Liver (tissue), 9 donors: Measurements from ENCODE around the gene MARCHF3. TPM values are rescaled to one million over a fixed set of nuclear protein-coding genes. Genes with fewer than 3 reads are reported as not detected.

Source experiments
- DNase-seq: peaks from one replicate; pipeline ENCODE4 v3.0.0-alpha.2; 2017; ENCODE audit warnings: low spot score
- H3K27ac ChIP-seq, 2 donors: one replicate each; pipeline ENCODE4 v1.7.0; 2013; ENCODE audit warnings: inconsistent platforms in 2 of 2, low read length in 2 of 2, control low read depth in 1 of 2, low read depth in 1 of 2, mild to moderate bottlenecking in 1 of 2
- H3K27me3 ChIP-seq, 4 donors: one replicate each; pipeline versions ENCODE4 v1.6.1 to v1.7.0; 2013; ENCODE audit warnings: low read length in 3 of 4, inconsistent platforms in 1 of 4, mild to moderate bottlenecking in 1 of 4, moderate library complexity in 1 of 4; ENCODE audit not compliant: control insufficient read depth in 4 of 4, insufficient read depth in 4 of 4
- H3K36me3 ChIP-seq, 4 donors: one replicate each; pipeline versions ENCODE4 v1.6.1 to v1.7.0; 2013; ENCODE audit warnings: low read length in 3 of 4, mild to moderate bottlenecking in 3 of 4, low read depth in 1 of 4, moderate library complexity in 1 of 4; ENCODE audit not compliant: control insufficient read depth in 4 of 4, insufficient read depth in 3 of 4
- H3K4me1 ChIP-seq, 4 donors: one replicate each; pipeline versions ENCODE4 v1.6.1 to v1.7.0; 2013; ENCODE audit warnings: low read length in 3 of 4, mild to moderate bottlenecking in 3 of 4, moderate library complexity in 1 of 4; ENCODE audit not compliant: control insufficient read depth in 4 of 4, insufficient read depth in 4 of 4
- H3K4me3 ChIP-seq, 3 donors: one replicate each; pipeline versions ENCODE4 v1.6.1 to v1.7.0; 2013; ENCODE audit warnings: low read length in 3 of 3, control low read depth in 1 of 3, low read depth in 1 of 3, mild to moderate bottlenecking in 1 of 3
- H3K9ac ChIP-seq, 2 donors: one replicate each; pipeline ENCODE4 v1.7.0; 2013; ENCODE audit warnings: low read length in 2 of 2, mild to moderate bottlenecking in 2 of 2, moderate library complexity in 2 of 2, control low read depth in 1 of 2, low read depth in 1 of 2
- H3K9me3 ChIP-seq, 4 donors: one replicate each; pipeline versions ENCODE4 v1.6.1 to v1.7.0; 2013; ENCODE audit warnings: low read length in 3 of 4; ENCODE audit not compliant: control insufficient read depth in 4 of 4
- ATF3 ChIP-seq: IDR thresholded peaks from 2 replicates; pipeline ENCODE4 v1.6.1; 2016; ENCODE audit warnings: antibody characterized with exemption
- CTCF ChIP-seq: fragments of 150-350 bp; IDR thresholded peaks from 2 replicates; pipeline ENCODE4 v1.5.1; 2017; ENCODE audit warnings: improper control_type of control experiment, low read depth, low read length; ENCODE audit not compliant: missing input control
- EGR1 ChIP-seq, 2 donors: IDR thresholded peaks; 2 replicates each; pipeline ENCODE4 v1.6.1; 2016 to 2018; ENCODE audit warnings: antibody characterized with exemption in 2 of 2, low read depth in 2 of 2
- FOXA1 ChIP-seq: IDR thresholded peaks from 2 replicates; pipeline ENCODE4 v1.6.1; 2016; ENCODE audit warnings: antibody characterized with exemption
- FOXA2 ChIP-seq: IDR thresholded peaks from 2 replicates; pipeline ENCODE4 v1.6.1; 2016; ENCODE audit warnings: antibody characterized with exemption
- GABPA ChIP-seq, 2 donors: IDR thresholded peaks in 1 of 2; conservative IDR thresholded peaks in 1 of 2; 2 replicates each; pipeline ENCODE4 v1.6.1; 2016; ENCODE audit warnings: antibody characterized with exemption in 2 of 2, mild to moderate bottlenecking in 1 of 2, moderate library complexity in 1 of 2
- HNF4A ChIP-seq, 2 donors: conservative IDR thresholded peaks; 2 replicates each; pipeline ENCODE4 v1.6.1; 2016; ENCODE audit warnings: antibody characterized with exemption in 2 of 2, mild to moderate bottlenecking in 2 of 2
- HNF4G ChIP-seq: IDR thresholded peaks from 2 replicates; pipeline ENCODE4 v1.6.1; 2016; ENCODE audit warnings: antibody characterized with exemption
- JUND ChIP-seq, 2 donors: IDR thresholded peaks; 2 replicates each; pipeline ENCODE4 v1.6.1; 2016; ENCODE audit warnings: antibody characterized with exemption in 2 of 2
- MAX ChIP-seq: IDR thresholded peaks from 2 replicates; pipeline ENCODE4 v1.6.1; 2016; ENCODE audit warnings: antibody characterized with exemption
- NR2F2 ChIP-seq: IDR thresholded peaks from 2 replicates; pipeline ENCODE4 v1.6.1; 2016; ENCODE audit warnings: antibody characterized with exemption
- RAD21 ChIP-seq, 2 donors: IDR thresholded peaks; 2 replicates each; pipeline ENCODE4 v1.6.1; 2016; ENCODE audit warnings: antibody characterized with exemption in 2 of 2, mild to moderate bottlenecking in 2 of 2
- REST ChIP-seq: IDR thresholded peaks from 2 replicates; pipeline ENCODE4 v1.6.1; 2016; ENCODE audit warnings: antibody characterized with exemption, mild to moderate bottlenecking
- RXRA ChIP-seq, 2 donors: IDR thresholded peaks; 2 replicates each; pipeline ENCODE4 v1.6.1; 2017 to 2018; ENCODE audit warnings: antibody characterized with exemption in 2 of 2, mild to moderate bottlenecking in 1 of 2
- SP1 ChIP-seq: IDR thresholded peaks from 2 replicates; pipeline ENCODE4 v1.6.1; 2018; ENCODE audit warnings: antibody characterized with exemption, mild to moderate bottlenecking
- TAF1 ChIP-seq: conservative IDR thresholded peaks from 2 replicates; pipeline ENCODE4 v1.6.1; 2016; ENCODE audit warnings: antibody characterized with exemption, mild to moderate bottlenecking
- YY1 ChIP-seq: IDR thresholded peaks from 2 replicates; pipeline ENCODE4 v1.6.1; 2016; ENCODE audit warnings: antibody characterized with exemption, mild to moderate bottlenecking
- ZBTB33 ChIP-seq: IDR thresholded peaks from 2 replicates; pipeline ENCODE4 v1.6.1; 2016; ENCODE audit warnings: antibody characterized with exemption
- WGBS: extraction: QIAGEN DNeasy Blood & Tissue Kit; methylation state at CpG from one replicate; pipeline ENCODE4 v1.1.7; 2013; 5-methylcytosine and 5-hydroxymethylcytosine counted together
- polyA plus RNA-seq, 2 donors: library from polyadenylated mRNA; stranded (reverse) in 1 of 2; unstranded in 1 of 2; fragments of 200-250 nt in 1 of 2; fragments of >200 nt in 1 of 2; fragmentation: Nextera tagmentation in 1 of 2; extraction: Ambion mirVana in 1 of 2; gene quantifications; one replicate each; pipeline versions ENCODE4 v1.2.1 to v1.2.3, GENCODE V29; 2013 to 2015
- total RNA-seq, 2 donors: library from RNA; depleted of rRNA; stranded (reverse); fragments of >200 nt; gene quantifications; one replicate each; pipeline ENCODE4 v1.2.3, GENCODE V29; 2014
- donor health status: healthy.
- donor health status: healthy.
- donor health status: healthy.
- donor health status: healthy.
- donor health status: healthy.

The MARCHF3 gene
- total and polyA plus RNA-seq, 4 donors: 0.93 to 51.0 (median 1.4) TPM

- Histone ChIP-seq H3K36me3 (no peaks in the 10 kb centered on the region), H3K27ac (no peak overlapping the region), H3K27me3 (no peaks in the 10 kb centered on the region), H3K4me3 (no peak overlapping the region), H3K9ac (no peak overlapping the region), H3K4me1 (no peaks in the 10 kb centered on the region), H3K9me3 (no peaks in the 10 kb centered on the region)
- WGBS: 89% methylated on average over 3 of the region's 3 CpGs
- TF ChIP-seq RAD21 (IDR thresholded peaks at IDR 0.05) (no peak), NR2F2 (no peak), CTCF (no peak), HNF4A (conservative IDR thresholded peaks at IDR 0.05) (no peak), RXRA (IDR thresholded peaks at IDR 0.05) (no peak), YY1 (no peak), SP1 (no peak), ZBTB33 (no peak), REST (no peak), TAF1 (no peak), FOXA2 (no peak), ATF3 (no peak), FOXA1 (no peak), MAX (no peak), JUND (IDR thresholded peaks at IDR 0.05) (no peak), HNF4G (no peak)
- no peak for DNase-seq
These were observed 104.9 kb downstream of the MARCHF3 start for GRCh38 chr5:126925482-126925881.

GRCh38 chr5:126924331-126925033, 105.9 kb downstream of the MARCHF3 start:
- no peak overlapping the region for H3K4me3 ChIP-seq
- H3K9ac ChIP-seq: no peak overlapping the region
- no peak for DNase-seq
- WGBS: 96% methylated on average over 9 of the region's 9 CpGs
- no peaks in the 10 kb centered on the region for H3K9me3 ChIP-seq
- H3K27ac ChIP-seq: no peak overlapping the region
- H3K36me3 ChIP-seq: no peaks in the 10 kb centered on the region
- TF ChIP-seq RXRA (IDR thresholded peaks at IDR 0.05) (no peak), GABPA (IDR thresholded peaks at IDR 0.05 in 1 of 2, conservative IDR thresholded peaks at IDR 0.05 in 1 of 2) (no peak), ATF3 (no peak), ZBTB33 (no peak), MAX (no peak), TAF1 (no peak), HNF4G (no peak), FOXA2 (no peak), EGR1 (IDR thresholded peaks at IDR 0.05; ENCODE audit: low read depth in 2 of 2) (no peak), YY1 (no peak), NR2F2 (no peak)
- H3K4me1 ChIP-seq: no peaks in the 10 kb centered on the region
- no peaks in the 10 kb centered on the region for H3K27me3 ChIP-seq
